ENCODE results near the gene HCAR1. TPM values are rescaled to one million over a fixed set of nuclear protein-coding genes. Genes with fewer than 3 reads are reported as not detected.
"Not testable (repeated sequence)": the region's sequence is repeated elsewhere in the genome, so short reads cannot be mapped to it uniquely, and the experiment has no call there.

HCAR1 gene
- total and polyA plus RNA-seq, 2 donors (not counting 1 experiment from before 2014, with no cell fraction given): 0.06 TPM; not detected in 1

DNA sequence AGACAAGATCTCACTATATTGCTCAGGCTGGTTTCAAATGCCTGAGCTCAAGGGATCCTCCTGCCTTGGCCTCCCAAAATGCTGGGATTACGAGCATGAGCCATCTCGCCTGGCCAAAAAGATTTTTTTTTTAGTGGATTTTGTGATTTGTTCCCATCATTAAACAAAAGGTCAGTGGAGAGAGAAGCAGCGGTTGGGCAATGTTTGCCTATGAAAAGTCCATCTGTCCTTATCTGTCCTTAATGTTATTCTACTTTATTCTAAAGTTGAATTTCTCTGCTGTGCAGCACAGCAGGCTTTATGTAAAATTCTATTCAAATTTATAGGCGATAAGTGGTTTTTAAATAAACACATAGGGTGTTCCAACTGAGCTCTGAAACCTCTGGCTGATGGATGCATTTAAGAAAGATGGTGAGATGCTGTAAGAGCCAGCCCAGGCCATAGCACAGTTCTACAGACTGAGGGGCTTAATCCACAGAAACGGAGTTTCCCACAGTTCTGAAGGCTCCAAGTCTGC is 46.3 kb downstream of the HCAR1 start:
- DNase-seq (no peak), ATAC-seq (ENCODE audit: low read depth) (no peak)
- intact Hi-C loops (cut with micrococcal nuclease): no loop called here
- Histone ChIP-seq H3K79me2 (ENCODE audit: control insufficient read depth, insufficient read depth, low read length) (no peaks in the 10 kb centered on the region), H3K9me3 (ENCODE audit: control extremely low read depth in 1 of 3, control insufficient read depth in 2 of 3, insufficient read depth in 1 of 3, low read length in 2 of 3) (no peaks in the 10 kb centered on the region), H2AFZ (ENCODE audit: insufficient read depth, low read depth, low read length, poor library complexity, severe bottlenecking) (no peak overlapping the region), H3K4me2 (replicated peaks; ENCODE audit: low read depth, low read length, poor library complexity, severe bottlenecking) (no peak overlapping the region), H3K27me3 (replicated peaks in 1 of 4; ENCODE audit: control extremely low read depth in 1 of 4, control insufficient read depth in 3 of 4, insufficient read depth in 4 of 4, low read length in 3 of 4) (no peaks in the 10 kb centered on the region), H3K27ac (ENCODE audit: low read length in 2 of 2) (no peak overlapping the region), H3K4me1 (ENCODE audit: control insufficient read depth in 2 of 2, insufficient read depth in 2 of 2, low read length in 2 of 2) (no peaks in the 10 kb centered on the region), H4K20me1 (ENCODE audit: control insufficient read depth, insufficient read depth, low read length, poor library complexity, severe bottlenecking) (no peaks in the 10 kb centered on the region), H3K4me3 (ENCODE audit: control extremely low read depth in 1 of 5, extremely low read depth in 1 of 5, insufficient read depth in 1 of 5, low read depth in 2 of 5, low read length in 4 of 5) (no peak overlapping the region), H3K9ac (ENCODE audit: low read length) (no peak overlapping the region), H3K36me3 (replicated peaks in 1 of 2; ENCODE audit: control extremely low read depth in 1 of 2, control insufficient read depth in 1 of 2, extremely low read depth in 1 of 2, insufficient read depth in 2 of 2, low read length in 1 of 2) (no peaks in the 10 kb centered on the region)
- no peak overlapping the region for H3K4me3 Mint-ChIP-seq
- no peaks in the 10 kb centered on the region for H3K4me1 Mint-ChIP-seq
- H3K9me3 Mint-ChIP-seq (ENCODE audit: insufficient read depth): no peaks in the 10 kb centered on the region
- H3K27me3 Mint-ChIP-seq: no peaks in the 10 kb centered on the region
- 94% methylated on average over 1 of the region's 5 CpGs for WGBS (ENCODE audit: insufficient coverage)
- TF ChIP-seq, protein P1, sequence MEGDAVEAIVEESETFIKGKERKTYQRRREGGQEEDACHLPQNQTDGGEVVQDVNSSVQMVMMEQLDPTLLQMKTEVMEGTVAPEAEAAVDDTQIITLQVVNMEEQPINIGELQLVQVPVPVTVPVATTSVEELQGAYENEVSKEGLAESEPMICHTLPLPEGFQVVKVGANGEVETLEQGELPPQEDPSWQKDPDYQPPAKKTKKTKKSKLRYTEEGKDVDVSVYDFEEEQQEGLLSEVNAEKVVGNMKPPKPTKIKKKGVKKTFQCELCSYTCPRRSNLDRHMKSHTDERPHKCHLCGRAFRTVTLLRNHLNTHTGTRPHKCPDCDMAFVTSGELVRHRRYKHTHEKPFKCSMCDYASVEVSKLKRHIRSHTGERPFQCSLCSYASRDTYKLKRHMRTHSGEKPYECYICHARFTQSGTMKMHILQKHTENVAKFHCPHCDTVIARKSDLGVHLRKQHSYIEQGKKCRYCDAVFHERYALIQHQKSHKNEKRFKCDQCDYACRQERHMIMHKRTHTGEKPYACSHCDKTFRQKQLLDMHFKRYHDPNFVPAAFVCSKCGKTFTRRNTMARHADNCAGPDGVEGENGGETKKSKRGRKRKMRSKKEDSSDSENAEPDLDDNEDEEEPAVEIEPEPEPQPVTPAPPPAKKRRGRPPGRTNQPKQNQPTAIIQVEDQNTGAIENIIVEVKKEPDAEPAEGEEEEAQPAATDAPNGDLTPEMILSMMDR (IDR thresholded peaks at IDR 0.05): no peak
- TF ChIP-seq EZH2 (IDR thresholded peaks at IDR 0.05; ENCODE audit: borderline replicate concordance, insufficient read depth, low read depth, low read length, poor library complexity, severe bottlenecking): no peak
- no peak overlapping the region for H3K27ac Mint-ChIP-seq
- ChIA-PET CTCF (no interaction called here), POLR2A (no interaction called here)

DNA sequence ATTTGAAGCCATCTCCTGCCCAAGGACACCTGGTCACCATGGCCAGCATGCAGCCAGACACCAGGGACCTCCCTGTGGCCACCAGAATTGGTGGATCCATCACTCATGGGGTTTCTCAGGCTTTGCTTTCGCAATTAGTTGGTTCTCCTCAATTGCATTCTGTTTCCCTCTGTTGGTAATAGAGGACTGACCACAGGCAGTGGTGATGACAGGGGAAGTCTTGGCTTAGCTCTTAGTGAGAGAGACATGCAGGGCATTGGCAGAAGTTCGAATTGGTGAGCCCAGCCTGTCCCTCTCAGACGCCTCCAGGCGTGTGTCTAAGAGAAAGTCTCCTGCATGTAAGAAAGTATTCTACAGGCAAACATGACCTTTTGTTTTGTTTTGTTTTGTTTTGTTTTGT is 48.8 kb downstream of the HCAR1 start:
- Histone ChIP-seq H4K20me1 (ENCODE audit: control insufficient read depth, insufficient read depth, low read length, poor library complexity, severe bottlenecking) (no peaks in the 10 kb centered on the region), H3K79me2 (ENCODE audit: control insufficient read depth, insufficient read depth, low read length) (no peaks in the 10 kb centered on the region), H3K4me1 (ENCODE audit: control insufficient read depth in 2 of 2, insufficient read depth in 2 of 2, low read length in 2 of 2) (no peaks in the 10 kb centered on the region), H3K4me3 (ENCODE audit: control extremely low read depth in 1 of 5, extremely low read depth in 1 of 5, insufficient read depth in 1 of 5, low read depth in 2 of 5, low read length in 4 of 5) (no peak overlapping the region), H3K9ac (ENCODE audit: low read length) (no peak overlapping the region), H3K36me3 (replicated peaks in 1 of 2; ENCODE audit: control extremely low read depth in 1 of 2, control insufficient read depth in 1 of 2, extremely low read depth in 1 of 2, insufficient read depth in 2 of 2, low read length in 1 of 2) (no peaks in the 10 kb centered on the region), H3K27me3 (replicated peaks in 1 of 4; ENCODE audit: control extremely low read depth in 1 of 4, control insufficient read depth in 3 of 4, insufficient read depth in 4 of 4, low read length in 3 of 4) (no peaks in the 10 kb centered on the region), H3K27ac (ENCODE audit: low read length in 2 of 2) (no peak overlapping the region), H3K9me3 (ENCODE audit: control extremely low read depth in 1 of 3, control insufficient read depth in 2 of 3, insufficient read depth in 1 of 3, low read length in 2 of 3) (no peaks in the 10 kb centered on the region), H2AFZ (ENCODE audit: insufficient read depth, low read depth, low read length, poor library complexity, severe bottlenecking) (no peak overlapping the region), H3K4me2 (replicated peaks; ENCODE audit: low read depth, low read length, poor library complexity, severe bottlenecking) (no peak overlapping the region)
- ChIA-PET CTCF (no interaction called here), POLR2A (no interaction called here)
- Mint-ChIP-seq H3K9me3 (ENCODE audit: insufficient read depth) (no peaks in the 10 kb centered on the region), H3K27me3 (peaks cover 3% of the 10 kb centered on the region), H3K4me3 (no peak overlapping the region), H3K27ac (no peak overlapping the region), H3K4me1 (no peaks in the 10 kb centered on the region)
- no peak for DNase-seq
- TF ChIP-seq, protein P1 (IDR thresholded peaks at IDR 0.05): no peak
- TF ChIP-seq EZH2 (IDR thresholded peaks at IDR 0.05; ENCODE audit: borderline replicate concordance, insufficient read depth, low read depth, low read length, poor library complexity, severe bottlenecking): no peak
- ATAC-seq (ENCODE audit: low read depth): no peak
- 94% methylated on average over 3 of the region's 4 CpGs for WGBS (ENCODE audit: insufficient coverage)
- intact Hi-C loops (cut with micrococcal nuclease): no loop called here

DNA sequence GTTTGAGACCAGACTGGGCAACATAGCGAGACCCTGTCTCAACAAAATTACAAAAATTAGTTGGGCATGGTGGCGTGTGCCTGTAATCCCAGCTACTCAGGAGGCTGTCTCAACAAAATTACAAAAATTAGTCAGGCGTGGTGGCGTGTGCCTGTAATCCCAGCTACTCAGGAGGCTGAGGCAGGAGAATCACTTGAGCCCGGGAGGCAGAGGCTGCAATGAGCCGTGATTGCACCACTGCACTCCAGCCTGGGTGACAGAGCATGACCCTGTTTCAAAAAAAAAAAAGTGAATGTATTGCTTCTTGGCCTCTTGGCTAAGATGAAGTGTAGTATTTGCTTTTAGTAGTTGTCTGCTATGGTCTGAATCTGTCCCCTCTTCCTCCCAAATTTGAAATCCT is 49.7 kb downstream of the HCAR1 start:
- H4K20me1 ChIP-seq (ENCODE audit: control insufficient read depth, insufficient read depth, low read length, poor library complexity, severe bottlenecking); H3K9me3 ChIP-seq (ENCODE audit: control extremely low read depth in 1 of 3, control insufficient read depth in 2 of 3, insufficient read depth in 1 of 3, low read length in 2 of 3); H3K4me3 Mint-ChIP-seq; H3K9ac ChIP-seq (ENCODE audit: low read length); CTCF ChIA-PET; POLR2A ChIA-PET; DNase-seq; H2AFZ ChIP-seq (ENCODE audit: insufficient read depth, low read depth, low read length, poor library complexity, severe bottlenecking); H3K36me3 ChIP-seq (replicated peaks in 1 of 2; ENCODE audit: control extremely low read depth in 1 of 2, control insufficient read depth in 1 of 2, extremely low read depth in 1 of 2, insufficient read depth in 2 of 2, low read length in 1 of 2); H3K27me3 Mint-ChIP-seq; H3K4me3 ChIP-seq (ENCODE audit: control extremely low read depth in 1 of 5, extremely low read depth in 1 of 5, insufficient read depth in 1 of 5, low read depth in 2 of 5, low read length in 4 of 5); H3K27me3 ChIP-seq (replicated peaks in 1 of 4; ENCODE audit: control extremely low read depth in 1 of 4, control insufficient read depth in 3 of 4, insufficient read depth in 4 of 4, low read length in 3 of 4); H3K27ac ChIP-seq (ENCODE audit: low read length in 2 of 2); H3K4me1 ChIP-seq (ENCODE audit: control insufficient read depth in 2 of 2, insufficient read depth in 2 of 2, low read length in 2 of 2); H3K79me2 ChIP-seq (ENCODE audit: control insufficient read depth, insufficient read depth, low read length); ATAC-seq (ENCODE audit: low read depth); intact Hi-C loops (cut with micrococcal nuclease); H3K4me2 ChIP-seq (replicated peaks; ENCODE audit: low read depth, low read length, poor library complexity, severe bottlenecking); H3K4me1 Mint-ChIP-seq; H3K27ac Mint-ChIP-seq; H3K9me3 Mint-ChIP-seq (ENCODE audit: insufficient read depth): not testable (repeated sequence)
- 95% methylated on average over 5 of the region's 6 CpGs for WGBS (ENCODE audit: insufficient coverage)

Measured in B cell (primary cell).